Activated CD4-positive, alpha-beta T cell treated with anti-CD3 and anti-CD28 coated beads, Interleukin-2, amount 50 U/mL, for 1 hour (primary cell): Measurements from ENCODE around the gene FNTB.

Experiments used
- DNase-seq: peaks from one replicate; pipeline ENCODE4 v3.0.0-alpha.2; 2020

FNTB gene

GRCh38 chr14:64953661-64954060 lies 33.0 kb upstream of the FNTB start:
- DNase-seq = no peak

GRCh38 chr14:64954491-64955240 lies 32.0 kb upstream of the FNTB start:
- DNase-seq = no peak

- no peak for DNase-seq
Observed at GRCh38 chr14:64955297-64955696, 31.4 kb upstream of the FNTB start.

GRCh38 chr14:64956697-64957406 lies 29.8 kb upstream of the FNTB start:
- DNase-seq = no peak

GRCh38 chr14:64958201-64958600 lies 28.5 kb upstream of the FNTB start:
- DNase-seq = no peak

GRCh38 chr14:64958743-64959142 lies 28.0 kb upstream of the FNTB start:
- no peak for DNase-seq

GRCh38 chr14:64960762-64961276 lies 25.9 kb upstream of the FNTB start:
- no peak for DNase-seq

- DNase-seq = no peak
Observed at GRCh38 chr14:64963611-64964010, 23.1 kb upstream of the FNTB start.

GRCh38 chr14:64965356-64966000 lies 21.2 kb upstream of the FNTB start:
- no peak for DNase-seq

- no peak for DNase-seq
Observed at GRCh38 chr14:64966976-64967375, 19.7 kb upstream of the FNTB start.

- no peak for DNase-seq
Observed at GRCh38 chr14:64968167-64968566, 18.5 kb upstream of the FNTB start.

GRCh38 chr14:64968651-64969050 lies 18.0 kb upstream of the FNTB start:
- no peak for DNase-seq

- DNase-seq = no peak
Observed at GRCh38 chr14:64970041-64970440, 16.7 kb upstream of the FNTB start.

GRCh38 chr14:64970776-64971477 lies 15.8 kb upstream of the FNTB start:
- no peak for DNase-seq

GRCh38 chr14:64971491-64971942 lies 15.2 kb upstream of the FNTB start:
- DNase-seq = no peak

GRCh38 chr14:64971943-64972791 lies 14.5 kb upstream of the FNTB start, which contains the start of gene RAB15:
RAB15 (minus strand) TSS chr14:64972336; CDS start chr14:64972076, 260 bp downstream.
- peak; percentile 33 for DNase-seq

- DNase-seq = no peak
Observed at GRCh38 chr14:64973026-64973442, 13.7 kb upstream of the FNTB start.

GRCh38 chr14:64973826-64974225 lies 12.9 kb upstream of the FNTB start:
- DNase-seq = no peak

GRCh38 chr14:64974563-64974962 lies 12.1 kb upstream of the FNTB start:
- DNase-seq = no peak

GRCh38 chr14:64979336-64980074 lies 7.2 kb upstream of the FNTB start:
- DNase-seq = no peak
